ENCODE measurements around the gene CDH13.

CDH13 gene

DNA sequence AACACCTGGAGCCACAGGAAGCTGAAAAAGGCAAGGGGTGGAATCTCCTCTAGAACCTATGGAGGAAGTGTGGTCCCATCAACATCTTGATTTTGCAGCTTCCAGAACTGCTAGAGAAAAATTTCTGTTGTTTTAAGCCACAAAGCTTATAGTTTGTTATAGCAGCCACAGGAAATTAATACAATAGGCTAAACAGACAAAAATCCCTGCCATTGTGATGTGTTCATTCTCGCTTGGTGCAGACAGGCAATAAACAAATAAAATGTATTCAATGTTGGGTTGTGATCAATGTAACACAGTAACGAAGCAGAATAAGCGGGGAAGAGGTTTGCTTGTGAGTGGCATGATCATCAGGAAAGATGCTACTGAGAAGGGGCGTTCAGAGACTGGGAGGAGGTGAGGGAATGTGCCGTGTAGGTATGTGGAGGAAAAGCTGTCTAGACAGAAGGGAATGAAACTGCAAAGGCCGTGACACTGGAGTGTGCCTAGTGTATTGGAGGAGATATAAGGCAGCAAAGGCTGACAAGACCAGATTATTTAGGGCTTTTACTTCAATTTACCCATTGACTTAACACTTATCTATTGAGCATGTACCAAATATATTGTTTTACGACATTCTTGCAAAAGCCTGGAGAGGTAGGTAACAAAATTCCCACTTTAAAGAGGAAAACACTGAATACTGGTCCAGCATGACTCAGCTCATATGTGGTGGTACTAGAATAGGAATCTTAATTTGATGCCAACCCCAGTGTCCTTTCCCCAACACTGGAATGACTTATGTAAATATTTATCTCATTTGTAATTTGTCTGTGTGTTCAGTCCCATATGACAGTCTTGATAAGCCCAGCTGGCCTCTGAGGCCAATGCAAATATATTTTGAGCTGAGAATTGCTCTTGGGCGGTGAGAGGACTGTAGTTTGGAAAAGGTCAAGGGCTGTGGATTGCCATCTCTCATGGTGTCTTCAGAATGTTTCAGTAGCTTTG lies 375.9 kb downstream of the CDH13 start:
- no peak for DNase-seq (ENCODE audit: low spot score)

DNA sequence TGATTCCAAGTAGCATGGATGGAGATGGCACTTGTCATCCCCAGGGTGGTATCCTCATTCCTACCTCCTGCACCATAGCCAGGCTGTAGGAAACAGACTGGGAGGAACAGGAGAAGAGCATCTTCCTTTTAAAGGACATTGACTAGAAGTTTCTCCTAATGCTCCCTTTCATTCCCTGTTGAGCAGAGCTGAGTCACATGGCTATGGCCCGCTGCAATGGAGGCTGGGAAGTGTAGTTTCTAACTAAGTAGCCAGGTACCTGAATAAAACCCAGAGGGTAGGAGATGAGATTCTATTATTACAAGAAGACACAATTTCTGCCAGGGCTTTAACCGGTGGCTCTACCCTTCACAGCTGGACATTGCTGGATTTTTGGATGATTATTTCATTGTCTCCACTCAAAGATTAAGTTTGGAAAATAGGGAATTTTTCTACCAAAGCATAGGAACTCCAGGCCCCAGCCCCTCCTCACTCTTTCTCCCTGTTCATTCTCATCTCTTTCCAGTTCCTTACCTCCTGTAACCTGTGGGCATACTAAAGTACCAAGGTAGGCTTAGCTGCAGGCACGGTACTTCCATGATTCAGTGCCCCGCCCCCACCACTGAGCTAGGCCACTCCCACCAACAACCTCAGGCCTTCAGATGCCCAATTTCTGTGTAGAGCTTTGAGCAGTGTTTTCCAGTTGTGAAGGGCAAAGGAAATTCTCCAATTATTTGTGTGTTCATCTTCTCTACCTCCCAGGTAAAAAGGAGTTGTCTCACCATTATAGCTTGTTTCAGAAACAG lies 378.3 kb downstream of the CDH13 start:
- DNase-seq (ENCODE audit: low spot score): no peak

GRCh38 chr16:83005653-83006160 lies 378.9 kb downstream of the CDH13 start:
- no peak for DNase-seq (ENCODE audit: low spot score)

GRCh38 chr16:83010776-83011720 lies 384.3 kb downstream of the CDH13 start:
- no peak for DNase-seq (ENCODE audit: low spot score)

DNA sequence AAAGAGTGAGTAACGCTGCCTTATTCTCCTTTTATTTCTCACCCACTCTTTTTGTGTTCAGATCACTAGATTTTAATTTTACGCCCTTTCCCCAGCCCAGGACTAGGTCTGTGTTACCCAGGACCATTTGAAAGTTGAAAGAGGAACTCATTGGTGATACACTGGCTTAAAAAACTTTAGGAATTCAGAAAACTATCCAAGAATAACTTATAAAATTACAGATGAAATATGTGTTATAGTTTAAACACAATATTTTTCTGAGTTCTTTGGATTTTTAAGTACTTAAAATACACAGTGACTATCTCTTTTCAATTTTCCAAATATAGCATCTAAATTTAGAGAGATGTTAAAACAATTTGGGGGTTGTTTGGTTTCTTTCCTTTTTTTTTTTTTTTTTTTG lies 385.2 kb downstream of the CDH13 start:
- no peak for DNase-seq (ENCODE audit: low spot score)

GRCh38 chr16:83013071-83013470 lies 386.3 kb downstream of the CDH13 start:
- no peak for DNase-seq (ENCODE audit: low spot score)

DNA sequence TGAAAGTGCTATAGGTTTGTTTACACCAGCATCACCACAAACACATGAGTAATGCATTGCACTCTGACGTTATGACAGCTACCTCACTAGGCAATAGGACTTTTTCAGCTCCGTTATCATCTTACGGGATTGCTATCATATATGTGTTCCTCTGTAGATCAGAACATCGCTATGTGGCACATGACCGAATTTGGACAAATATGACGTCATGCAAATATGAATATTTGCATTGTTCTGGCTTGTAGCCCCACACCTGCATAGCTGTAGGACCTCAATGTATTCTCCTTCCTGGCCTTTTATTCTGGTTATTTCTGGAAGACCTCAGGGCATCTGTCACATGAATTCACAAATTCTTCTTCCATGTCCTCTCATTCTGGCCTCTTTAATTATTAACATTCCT lies 393.2 kb downstream of the CDH13 start:
- no peak for DNase-seq (ENCODE audit: low spot score)

DNA sequence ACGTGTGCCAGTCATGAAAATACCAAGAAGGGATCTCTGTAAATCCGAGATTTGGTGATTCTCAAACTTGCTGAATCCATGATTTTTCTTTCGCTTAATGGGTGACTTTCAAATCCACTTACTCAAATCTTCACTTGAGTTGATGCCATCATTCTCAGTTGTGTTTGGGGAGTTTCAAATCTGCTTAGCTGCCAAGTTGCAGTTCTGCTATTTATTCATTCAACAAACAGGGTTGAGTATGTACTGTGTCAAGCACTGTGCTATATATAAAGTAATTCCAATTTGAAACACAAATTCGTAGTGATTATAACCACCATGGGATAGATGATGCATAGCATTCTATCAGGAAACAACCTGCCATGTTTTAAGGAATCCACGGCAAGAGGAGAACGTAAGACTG lies 394.3 kb downstream of the CDH13 start:
- no peak for DNase-seq (ENCODE audit: low spot score)

- no peak for DNase-seq (ENCODE audit: low spot score)
Measured at GRCh38 chr16:83021746-83022145, 395.0 kb downstream of the CDH13 start.

- no peak for DNase-seq (ENCODE audit: low spot score)
Measured at GRCh38 chr16:83023011-83023410, 396.2 kb downstream of the CDH13 start.

- no peak for DNase-seq (ENCODE audit: low spot score)
Measured at GRCh38 chr16:83023640-83024039, 396.9 kb downstream of the CDH13 start.

DNA sequence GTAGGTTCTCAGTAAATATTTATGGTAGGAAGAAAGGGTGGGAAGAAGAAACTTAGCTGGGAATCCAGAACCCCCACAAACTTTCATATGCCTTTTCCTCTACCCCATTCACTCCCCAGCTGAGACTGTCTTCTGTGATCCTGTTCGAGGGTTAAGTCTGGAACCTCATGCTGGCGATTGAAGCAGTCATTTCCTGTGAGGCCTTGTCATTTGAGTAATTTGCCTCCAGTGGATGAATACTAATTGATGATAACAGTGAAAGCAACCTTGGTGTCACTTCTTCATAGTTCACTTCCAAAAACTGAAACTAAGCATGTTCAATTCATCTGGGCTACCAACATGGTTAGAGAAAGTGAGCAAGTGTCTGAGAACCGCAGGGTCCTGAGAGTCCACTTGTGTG lies 401.2 kb downstream of the CDH13 start:
- DNase-seq (ENCODE audit: low spot score): no peak

DNA sequence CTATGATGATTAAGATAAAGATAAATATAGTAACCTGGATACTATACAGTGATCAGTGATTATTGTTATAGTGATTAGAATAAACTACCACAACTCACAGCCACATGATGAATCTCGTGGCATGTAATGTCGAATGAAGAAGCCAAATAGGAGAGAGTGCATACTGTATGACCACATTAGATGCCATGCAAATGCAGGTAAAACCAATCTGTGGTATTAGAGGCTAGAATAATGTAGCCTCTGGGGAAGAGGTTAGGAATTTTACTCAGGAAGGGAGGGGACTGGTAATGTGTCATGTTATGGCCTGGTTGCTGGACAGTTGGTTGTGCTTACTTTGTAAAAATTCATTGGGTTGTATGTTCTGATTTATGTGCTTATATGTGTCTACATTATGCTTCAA lies 402.7 kb downstream of the CDH13 start:
- no peak for DNase-seq (ENCODE audit: low spot score)

- DNase-seq (ENCODE audit: low spot score): no peak
Measured at GRCh38 chr16:83031524-83031923, 404.8 kb downstream of the CDH13 start.

GRCh38 chr16:83037102-83037501 lies 410.3 kb downstream of the CDH13 start:
- DNase-seq (ENCODE audit: low spot score): no peak

- DNase-seq (ENCODE audit: low spot score): no peak
Measured at GRCh38 chr16:83037884-83038283, 411.1 kb downstream of the CDH13 start.

DNA sequence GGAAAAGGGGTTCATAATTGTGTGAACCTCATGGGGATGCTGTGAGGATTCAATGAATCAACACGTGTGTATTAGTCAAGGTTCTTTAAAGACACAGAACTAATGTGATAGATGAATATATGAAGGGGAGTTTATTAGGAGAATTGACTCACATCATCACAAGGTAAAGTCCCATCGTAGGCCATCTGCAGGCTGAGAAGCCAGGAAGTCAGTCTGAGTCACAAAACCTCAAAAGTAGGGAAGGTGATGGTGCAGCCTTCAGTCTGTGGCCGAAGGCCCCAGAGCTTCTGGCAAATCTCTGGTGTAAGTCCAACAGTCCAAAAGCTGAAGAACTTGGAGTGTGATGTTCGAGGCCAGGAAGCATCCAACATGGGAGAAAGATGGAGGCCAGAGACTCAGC lies 413.4 kb downstream of the CDH13 start:
- DNase-seq (ENCODE audit: low spot score): no peak

GRCh38 chr16:83044589-83044988 lies 417.8 kb downstream of the CDH13 start:
- no peak for DNase-seq (ENCODE audit: low spot score)

DNA sequence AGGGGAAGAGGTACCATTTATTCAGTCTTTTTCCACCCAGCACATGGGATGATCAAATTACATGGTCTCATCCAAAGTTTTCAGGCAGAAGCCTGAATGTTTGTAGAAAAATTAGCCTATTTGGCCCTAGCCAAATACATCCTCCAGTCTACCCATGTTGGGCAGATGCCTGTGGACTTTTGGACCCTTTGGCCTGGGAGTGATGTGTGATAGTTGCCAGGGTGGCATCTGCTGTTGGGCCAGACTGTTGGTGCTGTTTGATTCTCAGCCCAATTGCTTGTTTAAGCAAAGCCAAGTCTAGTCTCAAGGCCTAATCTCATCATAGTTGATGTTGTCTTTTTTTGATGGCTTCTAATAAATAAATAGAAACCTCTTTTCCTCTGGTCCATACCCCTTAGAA lies 419.0 kb downstream of the CDH13 start:
- DNase-seq (ENCODE audit: low spot score): no peak

GRCh38 chr16:83046664-83047063 lies 419.9 kb downstream of the CDH13 start:
- no peak for DNase-seq (ENCODE audit: low spot score)

DNA sequence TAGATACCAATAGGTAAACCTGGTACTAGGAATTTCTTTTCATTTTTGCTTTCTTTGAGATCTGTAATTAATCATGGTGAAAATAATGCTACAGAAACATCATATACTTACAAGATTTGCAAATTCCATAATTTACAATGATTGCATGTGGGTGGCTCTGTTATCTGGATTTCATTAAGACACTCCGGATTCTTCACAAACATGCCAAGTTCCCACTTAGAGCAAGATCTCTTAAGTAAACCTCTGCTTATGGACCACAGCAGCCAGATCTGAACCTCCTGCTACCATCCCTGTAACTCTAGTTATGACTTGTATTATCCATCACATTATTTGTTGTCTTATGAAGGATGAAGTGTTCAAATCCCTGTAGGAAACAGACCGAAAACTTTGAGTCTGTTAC lies 424.7 kb downstream of the CDH13 start:
- no peak for DNase-seq (ENCODE audit: low spot score)

DNA sequence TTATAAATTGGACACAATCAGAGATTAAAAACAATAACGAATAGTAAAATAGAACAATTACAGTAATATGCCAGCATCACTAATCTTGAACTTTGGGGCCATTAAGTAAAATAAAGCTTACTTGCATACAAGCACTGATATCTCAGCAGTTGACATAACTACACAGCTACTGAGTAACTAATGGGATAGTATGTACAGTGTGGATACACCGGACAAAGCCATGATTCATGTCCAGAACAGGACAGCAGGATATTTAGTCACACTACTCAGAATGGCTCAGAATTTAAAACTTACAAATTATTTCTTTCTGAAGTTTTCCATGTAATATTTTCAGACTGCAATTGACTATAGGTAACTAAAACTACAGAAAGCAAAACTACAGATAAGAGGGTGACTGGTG lies 427.5 kb downstream of the CDH13 start:
- no peak for DNase-seq (ENCODE audit: low spot score)

All from COLO829 (cell line).